ENCODE results near the gene MAML2.

Gene MAML2

GRCh38 chr11:96340555-96340885 is 2.5 kb downstream of the MAML2 start:
- H3K36me3 ChIP-seq (ENCODE audit: low read depth) = no peaks in the 10 kb centered on the region
- H3K9me3 ChIP-seq (ENCODE audit: severe bottlenecking) = no peaks in the 10 kb centered on the region
- TF ChIP-seq, protein P1, sequence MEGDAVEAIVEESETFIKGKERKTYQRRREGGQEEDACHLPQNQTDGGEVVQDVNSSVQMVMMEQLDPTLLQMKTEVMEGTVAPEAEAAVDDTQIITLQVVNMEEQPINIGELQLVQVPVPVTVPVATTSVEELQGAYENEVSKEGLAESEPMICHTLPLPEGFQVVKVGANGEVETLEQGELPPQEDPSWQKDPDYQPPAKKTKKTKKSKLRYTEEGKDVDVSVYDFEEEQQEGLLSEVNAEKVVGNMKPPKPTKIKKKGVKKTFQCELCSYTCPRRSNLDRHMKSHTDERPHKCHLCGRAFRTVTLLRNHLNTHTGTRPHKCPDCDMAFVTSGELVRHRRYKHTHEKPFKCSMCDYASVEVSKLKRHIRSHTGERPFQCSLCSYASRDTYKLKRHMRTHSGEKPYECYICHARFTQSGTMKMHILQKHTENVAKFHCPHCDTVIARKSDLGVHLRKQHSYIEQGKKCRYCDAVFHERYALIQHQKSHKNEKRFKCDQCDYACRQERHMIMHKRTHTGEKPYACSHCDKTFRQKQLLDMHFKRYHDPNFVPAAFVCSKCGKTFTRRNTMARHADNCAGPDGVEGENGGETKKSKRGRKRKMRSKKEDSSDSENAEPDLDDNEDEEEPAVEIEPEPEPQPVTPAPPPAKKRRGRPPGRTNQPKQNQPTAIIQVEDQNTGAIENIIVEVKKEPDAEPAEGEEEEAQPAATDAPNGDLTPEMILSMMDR (IDR thresholded peaks at IDR 0.05; ENCODE audit: poor library complexity, severe bottlenecking) = no peak
- no peak overlapping the region for H3K4me3 ChIP-seq (ENCODE audit: severe bottlenecking)
- DNase-seq (ENCODE audit: low spot score) (no peak), ATAC-seq (ENCODE audit: low read depth) (no peak)
- H3K4me1 ChIP-seq (ENCODE audit: insufficient read depth, poor library complexity, severe bottlenecking) = peaks cover 36% of the 10 kb centered on the region
- peak overlapping the region; percentile 54 for H3K27ac ChIP-seq (ENCODE audit: poor library complexity, severe bottlenecking)
- H3K27me3 ChIP-seq (ENCODE audit: insufficient read depth, poor library complexity, severe bottlenecking) = no peaks in the 10 kb centered on the region

DNA sequence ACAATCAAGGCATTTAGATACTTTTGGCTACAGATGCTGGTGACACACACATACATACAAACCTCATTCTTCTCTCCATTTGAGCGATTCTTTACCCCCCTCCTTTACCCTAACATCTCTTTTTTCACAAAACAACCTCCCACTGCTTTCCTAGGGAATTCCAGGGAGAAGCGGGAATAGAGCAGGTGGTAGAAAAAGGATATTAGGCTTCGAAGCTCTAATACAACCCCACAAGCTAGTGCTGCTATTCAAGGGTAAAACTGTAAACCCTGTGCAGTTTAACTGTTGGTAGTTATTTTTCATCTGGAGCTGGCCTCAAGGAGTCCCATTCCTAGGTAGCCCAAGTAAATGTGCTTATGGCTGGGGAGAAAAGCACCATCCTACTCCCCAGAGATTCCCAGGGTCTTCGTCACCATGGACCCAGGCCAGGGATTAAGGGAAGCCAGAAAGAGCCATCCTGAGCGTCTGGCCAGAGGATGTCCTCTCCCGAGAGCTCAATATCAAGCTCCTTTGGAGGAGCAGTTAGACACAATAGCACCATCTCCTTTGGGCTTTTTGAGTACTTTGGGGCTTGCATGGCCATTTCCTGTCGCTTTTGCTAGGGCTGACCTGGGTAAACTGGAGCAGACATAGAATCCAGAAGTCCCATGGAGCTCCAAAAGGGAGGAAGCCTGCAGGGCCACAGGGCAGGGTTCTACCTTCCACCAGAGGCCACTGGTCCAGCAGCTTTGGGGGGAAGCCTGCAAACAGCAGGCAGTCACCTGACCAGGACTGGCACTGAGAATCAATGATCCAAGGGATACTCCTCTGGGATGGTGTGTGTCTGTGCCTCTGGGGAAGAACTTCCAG is 3.1 kb downstream of the MAML2 start:
- Histone ChIP-seq H3K4me1 (ENCODE audit: insufficient read depth, poor library complexity, severe bottlenecking) (peaks cover 36% of the 10 kb centered on the region), H3K4me3 (ENCODE audit: severe bottlenecking) (no peak overlapping the region), H3K27ac (ENCODE audit: poor library complexity, severe bottlenecking) (peak overlapping the region; percentile 54), H3K9me3 (ENCODE audit: severe bottlenecking) (no peaks in the 10 kb centered on the region), H3K27me3 (ENCODE audit: insufficient read depth, poor library complexity, severe bottlenecking) (no peaks in the 10 kb centered on the region), H3K36me3 (ENCODE audit: low read depth) (no peaks in the 10 kb centered on the region)
- DNase-seq (ENCODE audit: low spot score) (no peak), ATAC-seq (ENCODE audit: low read depth) (no peak)
- TF ChIP-seq, protein P1 (IDR thresholded peaks at IDR 0.05; ENCODE audit: poor library complexity, severe bottlenecking) = no peak

GRCh38 chr11:96338910-96339705 is 3.9 kb downstream of the MAML2 start:
- Histone ChIP-seq H3K36me3 (ENCODE audit: low read depth) (no peaks in the 10 kb centered on the region), H3K9me3 (ENCODE audit: severe bottlenecking) (no peaks in the 10 kb centered on the region), H3K4me3 (ENCODE audit: severe bottlenecking) (no peak overlapping the region), H3K4me1 (ENCODE audit: insufficient read depth, poor library complexity, severe bottlenecking) (peaks cover 36% of the 10 kb centered on the region), H3K27me3 (ENCODE audit: insufficient read depth, poor library complexity, severe bottlenecking) (no peaks in the 10 kb centered on the region), H3K27ac (ENCODE audit: poor library complexity, severe bottlenecking) (peak overlapping the region; percentile 54)
- ATAC-seq (ENCODE audit: low read depth) = peak; percentile 51
- TF ChIP-seq, protein P1 (IDR thresholded peaks at IDR 0.05; ENCODE audit: poor library complexity, severe bottlenecking) = no peak
- DNase-seq (ENCODE audit: low spot score) = no peak

DNA sequence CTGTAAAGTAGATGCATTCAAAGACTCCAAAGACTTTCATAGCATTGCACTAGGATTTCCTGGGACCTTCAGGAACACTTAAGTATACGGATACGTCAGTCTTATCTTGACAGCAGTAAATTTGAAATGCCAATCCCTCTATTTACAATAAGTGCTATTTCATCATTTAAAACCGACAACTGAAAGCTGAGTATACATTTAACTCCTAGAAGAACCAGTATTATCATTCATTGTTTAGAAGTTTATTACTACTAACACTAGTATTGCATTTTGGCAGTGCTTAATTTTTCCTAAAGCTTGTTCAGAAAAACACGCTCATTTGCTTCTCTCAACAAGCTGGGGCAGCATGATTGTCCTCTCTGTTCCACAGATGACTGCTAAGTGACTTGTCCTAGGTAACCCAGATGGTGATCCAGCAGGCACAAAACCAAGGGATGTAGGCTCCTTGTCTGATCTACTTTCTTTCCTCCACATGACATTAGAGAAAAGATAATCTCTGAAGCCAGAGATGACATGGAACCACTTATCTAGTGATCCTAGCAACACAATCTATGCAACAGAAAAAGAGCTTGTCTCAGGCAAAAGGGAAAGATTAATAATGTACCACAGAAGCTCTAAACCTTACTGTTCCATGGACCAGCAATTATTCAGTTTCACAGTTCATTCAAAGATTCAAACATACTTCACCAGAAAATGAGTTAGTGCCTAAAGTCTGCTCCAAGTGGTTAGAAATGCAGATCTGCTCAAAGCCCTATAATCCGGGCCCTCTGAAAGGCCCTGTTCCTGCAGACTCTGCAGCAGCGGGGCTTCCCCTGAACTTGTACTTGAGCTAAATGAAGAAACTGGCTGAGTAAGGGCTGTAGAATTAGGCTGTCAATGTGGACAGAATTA is 5.2 kb downstream of the MAML2 start:
- no peak for ATAC-seq (ENCODE audit: low read depth)

More for the DNA sequence above, 5.2 kb downstream of the MAML2 start:
- H3K4me1 ChIP-seq (ENCODE audit: insufficient read depth, poor library complexity, severe bottlenecking) = peaks cover 36% of the 10 kb centered on the region
- H3K36me3 ChIP-seq (ENCODE audit: low read depth) = no peaks in the 10 kb centered on the region
- H3K27me3 ChIP-seq (ENCODE audit: insufficient read depth, poor library complexity, severe bottlenecking) = no peaks in the 10 kb centered on the region
- TF ChIP-seq, protein P1 (IDR thresholded peaks at IDR 0.05; ENCODE audit: poor library complexity, severe bottlenecking) = no peak
- H3K9me3 ChIP-seq (ENCODE audit: severe bottlenecking) = no peaks in the 10 kb centered on the region
- DNase-seq (ENCODE audit: low spot score) = no peak
- no peak overlapping the region for H3K4me3 ChIP-seq (ENCODE audit: severe bottlenecking)
- no peak overlapping the region for H3K27ac ChIP-seq (ENCODE audit: poor library complexity, severe bottlenecking)

All from RWPE2 (cell line).